ENCODE data around the gene PRDM16. TPM values are rescaled to one million over a fixed set of nuclear protein-coding genes. Genes with fewer than 3 reads are reported as not detected.

Gene PRDM16
- polyA plus RNA-seq, 2 of the 4 experiments (the other 2 are of a cell fraction) = 0.03 to 0.35 TPM

DNA sequence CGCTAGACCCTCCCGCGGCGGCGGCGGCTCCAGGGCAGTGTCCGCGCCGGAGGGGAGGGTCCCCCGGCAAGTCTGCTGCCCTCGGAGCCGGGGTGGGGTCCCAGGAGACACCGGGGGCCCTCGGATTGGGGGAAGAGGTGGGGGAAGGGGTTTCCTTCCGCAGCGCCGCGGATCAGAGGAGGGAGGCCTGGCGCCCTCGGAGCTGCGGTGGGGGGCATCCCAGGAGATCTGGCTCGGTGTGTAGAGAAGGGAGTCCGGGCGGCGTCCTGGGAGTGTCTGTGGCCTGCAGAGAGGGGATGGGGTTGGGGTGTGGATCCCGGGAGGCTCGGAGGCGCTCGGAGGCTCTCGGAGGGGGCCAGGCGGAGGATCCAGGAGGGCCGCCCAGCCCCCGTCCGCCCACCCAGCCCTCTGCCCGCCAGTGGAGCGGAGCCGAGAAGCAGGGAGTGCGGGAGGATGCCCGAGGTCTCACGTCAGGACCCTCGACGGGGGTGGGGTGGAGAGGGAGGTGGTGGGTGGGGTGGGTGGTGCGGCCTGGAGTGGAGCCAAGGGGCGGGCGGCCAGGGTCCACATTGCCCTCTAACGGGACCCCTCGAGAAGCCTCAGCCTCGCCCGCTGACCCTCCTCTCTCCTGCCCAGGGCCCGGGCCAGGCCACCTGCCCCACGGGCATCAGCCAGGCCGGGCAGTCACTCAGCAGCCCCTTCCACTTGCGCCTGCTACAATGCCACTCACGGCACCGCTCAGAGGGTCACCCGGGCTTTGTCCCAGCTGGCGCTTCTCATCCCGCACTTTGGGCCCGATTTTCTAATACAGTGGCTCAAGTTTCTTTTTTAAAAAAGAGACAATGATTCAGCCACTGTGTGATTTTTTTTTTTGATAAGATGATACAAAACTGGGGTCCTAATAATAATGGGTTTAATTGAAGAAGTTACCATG lies 325.3 kb downstream of the PRDM16 start:
- Histone ChIP-seq H3K4me3 (no peak overlapping the region), H3K9me3 (no peaks in the 10 kb centered on the region), H3K4me1 (no peaks in the 10 kb centered on the region), H3K4me2 (no peak overlapping the region), H3K27ac (no peak overlapping the region)
- DNase-seq (ENCODE audit: low read depth in 1 of 2, low spot score in 1 of 2) (no peak), ATAC-seq (no peak), FAIRE-seq (no peak)
- TF ChIP-seq NPAS2 (CRISPR knock-in tag; IDR thresholded peaks at IDR 0.05; ENCODE audit: borderline replicate concordance) (no peak), MYC (IDR thresholded peaks at IDR 0.05; ENCODE audit: borderline replicate concordance, low read length) (no peak), JUNB (IDR thresholded peaks at IDR 0.05) (no peak), CHD4 (IDR thresholded peaks at IDR 0.05; ENCODE audit: borderline replicate concordance) (no peak), KDM1A (IDR thresholded peaks at IDR 0.05; ENCODE audit: low read depth) (no peak), ZFP36 (IDR thresholded peaks at IDR 0.05; ENCODE audit: borderline replicate concordance, partially characterized antibody) (no peak), CEBPB (IDR thresholded peaks at IDR 0.05) (no peak), ESRRA (IDR thresholded peaks at IDR 0.05; ENCODE audit: borderline replicate concordance, low read length) (no peak), RARB (CRISPR knock-in tag; IDR thresholded peaks at IDR 0.05) (no peak), POLR2A (IDR thresholded peaks at IDR 0.05; ENCODE audit: low read length) (no peak), POLR2AphosphoS2 (conservative IDR thresholded peaks at IDR 0.05; ENCODE audit: low read length) (no peak), CBX2 (IDR thresholded peaks at IDR 0.05; ENCODE audit: borderline replicate concordance, low read depth) (no peak), EHF (CRISPR knock-in tag; IDR thresholded peaks at IDR 0.05) (no peak)
- TF ChIP-seq, protein P1, sequence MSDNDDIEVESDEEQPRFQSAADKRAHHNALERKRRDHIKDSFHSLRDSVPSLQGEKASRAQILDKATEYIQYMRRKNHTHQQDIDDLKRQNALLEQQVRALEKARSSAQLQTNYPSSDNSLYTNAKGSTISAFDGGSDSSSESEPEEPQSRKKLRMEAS (IDR thresholded peaks at IDR 0.05) = no peak
- TF ChIP-seq, protein P2, sequence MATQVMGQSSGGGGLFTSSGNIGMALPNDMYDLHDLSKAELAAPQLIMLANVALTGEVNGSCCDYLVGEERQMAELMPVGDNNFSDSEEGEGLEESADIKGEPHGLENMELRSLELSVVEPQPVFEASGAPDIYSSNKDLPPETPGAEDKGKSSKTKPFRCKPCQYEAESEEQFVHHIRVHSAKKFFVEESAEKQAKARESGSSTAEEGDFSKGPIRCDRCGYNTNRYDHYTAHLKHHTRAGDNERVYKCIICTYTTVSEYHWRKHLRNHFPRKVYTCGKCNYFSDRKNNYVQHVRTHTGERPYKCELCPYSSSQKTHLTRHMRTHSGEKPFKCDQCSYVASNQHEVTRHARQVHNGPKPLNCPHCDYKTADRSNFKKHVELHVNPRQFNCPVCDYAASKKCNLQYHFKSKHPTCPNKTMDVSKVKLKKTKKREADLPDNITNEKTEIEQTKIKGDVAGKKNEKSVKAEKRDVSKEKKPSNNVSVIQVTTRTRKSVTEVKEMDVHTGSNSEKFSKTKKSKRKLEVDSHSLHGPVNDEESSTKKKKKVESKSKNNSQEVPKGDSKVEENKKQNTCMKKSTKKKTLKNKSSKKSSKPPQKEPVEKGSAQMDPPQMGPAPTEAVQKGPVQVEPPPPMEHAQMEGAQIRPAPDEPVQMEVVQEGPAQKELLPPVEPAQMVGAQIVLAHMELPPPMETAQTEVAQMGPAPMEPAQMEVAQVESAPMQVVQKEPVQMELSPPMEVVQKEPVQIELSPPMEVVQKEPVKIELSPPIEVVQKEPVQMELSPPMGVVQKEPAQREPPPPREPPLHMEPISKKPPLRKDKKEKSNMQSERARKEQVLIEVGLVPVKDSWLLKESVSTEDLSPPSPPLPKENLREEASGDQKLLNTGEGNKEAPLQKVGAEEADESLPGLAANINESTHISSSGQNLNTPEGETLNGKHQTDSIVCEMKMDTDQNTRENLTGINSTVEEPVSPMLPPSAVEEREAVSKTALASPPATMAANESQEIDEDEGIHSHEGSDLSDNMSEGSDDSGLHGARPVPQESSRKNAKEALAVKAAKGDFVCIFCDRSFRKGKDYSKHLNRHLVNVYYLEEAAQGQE (IDR thresholded peaks at IDR 0.05) = no peak
- TF ChIP-seq, protein P3, sequence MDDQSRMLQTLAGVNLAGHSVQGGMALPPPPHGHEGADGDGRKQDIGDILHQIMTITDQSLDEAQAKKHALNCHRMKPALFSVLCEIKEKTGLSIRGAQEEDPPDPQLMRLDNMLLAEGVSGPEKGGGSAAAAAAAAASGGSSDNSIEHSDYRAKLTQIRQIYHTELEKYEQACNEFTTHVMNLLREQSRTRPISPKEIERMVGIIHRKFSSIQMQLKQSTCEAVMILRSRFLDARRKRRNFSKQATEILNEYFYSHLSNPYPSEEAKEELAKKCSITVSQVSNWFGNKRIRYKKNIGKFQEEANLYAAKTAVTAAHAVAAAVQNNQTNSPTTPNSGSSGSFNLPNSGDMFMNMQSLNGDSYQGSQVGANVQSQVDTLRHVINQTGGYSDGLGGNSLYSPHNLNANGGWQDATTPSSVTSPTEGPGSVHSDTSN (IDR thresholded peaks at IDR 0.05) = no peak
- TF ChIP-seq, protein P4, sequence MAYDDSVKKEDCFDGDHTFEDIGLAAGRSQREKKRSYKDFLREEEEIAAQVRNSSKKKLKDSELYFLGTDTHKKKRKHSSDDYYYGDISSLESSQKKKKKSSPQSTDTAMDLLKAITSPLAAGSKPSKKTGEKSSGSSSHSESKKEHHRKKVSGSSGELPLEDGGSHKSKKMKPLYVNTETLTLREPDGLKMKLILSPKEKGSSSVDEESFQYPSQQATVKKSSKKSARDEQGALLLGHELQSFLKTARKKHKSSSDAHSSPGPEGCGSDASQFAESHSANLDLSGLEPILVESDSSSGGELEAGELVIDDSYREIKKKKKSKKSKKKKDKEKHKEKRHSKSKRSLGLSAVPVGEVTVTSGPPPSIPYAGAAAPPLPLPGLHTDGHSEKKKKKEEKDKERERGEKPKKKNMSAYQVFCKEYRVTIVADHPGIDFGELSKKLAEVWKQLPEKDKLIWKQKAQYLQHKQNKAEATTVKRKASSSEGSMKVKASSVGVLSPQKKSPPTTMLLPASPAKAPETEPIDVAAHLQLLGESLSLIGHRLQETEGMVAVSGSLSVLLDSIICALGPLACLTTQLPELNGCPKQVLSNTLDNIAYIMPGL (CRISPR knock-in tag; IDR thresholded peaks at IDR 0.05; ENCODE audit: borderline replicate concordance) = no peak
- 61% methylated on average over 18 of the region's 59 CpGs for WGBS (ENCODE audit: missing lambda C conversion rate)
- POLR2A ChIA-PET = no interaction called here
- CTCF ChIA-PET = no interaction called here

DNA sequence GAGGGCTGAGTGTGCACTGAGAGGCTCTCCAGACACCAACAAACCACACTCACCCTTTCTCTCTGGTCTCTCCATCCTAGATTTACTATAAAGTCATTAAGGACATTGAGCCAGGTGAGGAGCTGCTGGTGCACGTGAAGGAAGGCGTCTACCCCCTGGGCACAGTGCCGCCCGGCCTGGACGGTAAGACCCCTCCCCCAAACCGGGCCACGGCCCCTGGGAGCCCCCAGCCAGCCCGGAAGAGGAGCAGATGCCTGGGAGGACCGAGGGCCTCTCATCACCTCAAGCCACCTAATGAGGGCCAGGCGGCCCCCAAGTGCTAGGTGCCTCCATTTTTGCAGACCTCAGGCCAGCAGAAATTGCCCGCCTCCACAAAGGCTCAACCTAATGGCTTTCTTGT lies 327.4 kb downstream of the PRDM16 start:
- CTCF ChIA-PET = interaction anchor here (1.0 to 1.1 kb wide), 2 partner anchors 11 to 28 kb away, joined by 3 read pairs; no protein-coding TSS in a partner anchor
- H3K4me3 ChIP-seq = no peak overlapping the region
- POLR2A ChIA-PET = no interaction called here
- ATAC-seq = no peak
- no peaks in the 10 kb centered on the region for H3K4me1 ChIP-seq
- H3K27ac ChIP-seq = no peak overlapping the region
- FAIRE-seq = no peak
- 48% methylated on average over 5 of the region's 11 CpGs for WGBS (ENCODE audit: missing lambda C conversion rate)
- no peak overlapping the region for H3K4me2 ChIP-seq
- H3K9me3 ChIP-seq = no peaks in the 10 kb centered on the region
- TF ChIP-seq MAZ (IDR thresholded peaks at IDR 0.05; ENCODE audit: borderline replicate concordance, low read depth, low read length) (no peak), CBX2 (IDR thresholded peaks at IDR 0.05; ENCODE audit: borderline replicate concordance, low read depth) (no peak), ZSCAN20 (CRISPR knock-in tag; IDR thresholded peaks at IDR 0.05) (no peak), RCOR1 (IDR thresholded peaks at IDR 0.05; ENCODE audit: low read depth, low read length) (no peak), HOXA7 (CRISPR knock-in tag; IDR thresholded peaks at IDR 0.05) (no peak), CBX8 (IDR thresholded peaks at IDR 0.05) (no peak), ZNF302 (CRISPR knock-in tag; IDR thresholded peaks at IDR 0.05) (no peak), CEBPB (IDR thresholded peaks at IDR 0.05) (no peak), POLR2A (IDR thresholded peaks at IDR 0.05; ENCODE audit: low read length) (no peak), NPAS2 (CRISPR knock-in tag; IDR thresholded peaks at IDR 0.05; ENCODE audit: borderline replicate concordance) (no peak)
- no peak for DNase-seq (ENCODE audit: low read depth in 1 of 2, low spot score in 1 of 2)

Measured in A549 (cell line).